Glomerular visceral epithelial cell (primary cell): ENCODE results near the gene SEC16B.

Experiments used
- DNase-seq: peaks from one replicate; pipeline ENCODE4 v3.0.0-alpha.2; 2016; ENCODE audit errors: extremely low spot score

The SEC16B gene

DNA sequence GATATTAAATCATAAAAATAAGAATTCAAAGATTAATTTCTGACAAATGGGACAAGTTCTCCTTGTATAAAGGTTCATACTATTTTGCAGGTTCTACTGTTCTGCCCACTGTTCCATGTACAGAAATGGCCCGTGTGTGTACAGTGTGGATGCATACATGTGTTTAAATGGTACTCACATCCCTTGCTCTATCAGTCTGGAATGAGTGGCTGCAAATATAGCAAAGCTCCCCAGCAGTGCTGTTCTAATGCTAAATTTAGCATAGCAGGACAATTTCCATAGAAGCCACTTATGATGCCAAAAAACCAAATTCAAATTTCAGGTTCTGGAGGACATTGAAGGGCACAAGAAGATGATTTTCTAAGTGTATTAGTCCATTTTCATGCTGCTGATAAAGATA, 9.4 kb upstream of the SEC16B start:
- no peak for DNase-seq

DNA sequence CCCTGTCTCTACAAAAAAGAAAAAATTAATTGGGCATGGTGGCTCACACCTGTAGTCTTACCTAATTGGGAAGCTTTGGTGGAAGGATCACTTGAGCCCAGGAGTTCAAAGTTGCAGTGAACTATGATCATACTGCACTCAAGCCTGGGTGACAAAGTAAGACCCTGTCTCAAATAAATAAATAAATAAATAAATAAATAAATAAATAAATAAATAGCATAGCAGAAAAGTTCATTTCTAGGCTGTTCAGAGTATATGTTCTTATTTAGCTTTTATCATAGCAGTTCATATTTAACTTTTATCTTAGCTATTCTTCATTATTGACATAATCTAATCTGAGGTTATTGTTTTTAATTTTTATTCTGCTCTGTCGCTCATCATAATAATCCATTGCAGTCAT, 8.7 kb upstream of the SEC16B start:
- no peak for DNase-seq

DNA sequence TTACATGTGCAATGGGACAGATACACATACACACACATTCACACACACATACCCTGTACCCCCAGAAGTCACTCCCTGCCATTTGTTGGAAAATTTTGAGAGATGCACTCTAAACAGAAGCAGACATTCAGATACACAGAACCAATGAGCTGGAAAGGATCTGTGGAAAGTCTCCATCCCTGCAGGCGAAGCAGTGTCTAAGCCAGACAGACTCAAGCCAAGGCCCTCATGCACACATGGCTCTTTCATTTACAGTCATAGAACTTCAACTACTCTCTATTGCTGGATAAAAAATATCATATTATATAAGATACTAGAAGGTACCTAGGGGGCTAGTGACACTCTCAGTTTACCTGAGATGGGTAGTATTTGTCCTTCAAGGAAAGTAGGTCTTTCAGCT, 7.3 kb upstream of the SEC16B start:
- no peak for DNase-seq

DNA sequence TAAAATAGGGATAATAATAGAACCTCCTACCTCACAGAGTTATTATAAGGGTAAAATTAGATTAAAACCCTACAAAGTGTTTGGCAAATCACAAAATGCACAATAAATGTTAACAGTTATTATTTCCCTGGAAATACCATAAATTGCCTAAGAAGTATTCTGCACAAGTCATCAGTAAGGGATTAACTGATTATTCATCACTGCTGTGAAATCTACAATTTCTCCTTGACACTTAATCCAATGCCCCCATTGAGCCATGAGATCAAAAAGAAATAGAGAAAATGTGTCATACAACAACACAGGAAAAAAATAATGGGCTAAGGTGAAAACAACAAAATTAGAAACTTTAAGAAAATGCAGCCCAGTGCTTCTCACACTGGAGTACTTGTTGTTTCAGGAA, 6.7 kb upstream of the SEC16B start:
- DNase-seq: peak; percentile 34

DNA sequence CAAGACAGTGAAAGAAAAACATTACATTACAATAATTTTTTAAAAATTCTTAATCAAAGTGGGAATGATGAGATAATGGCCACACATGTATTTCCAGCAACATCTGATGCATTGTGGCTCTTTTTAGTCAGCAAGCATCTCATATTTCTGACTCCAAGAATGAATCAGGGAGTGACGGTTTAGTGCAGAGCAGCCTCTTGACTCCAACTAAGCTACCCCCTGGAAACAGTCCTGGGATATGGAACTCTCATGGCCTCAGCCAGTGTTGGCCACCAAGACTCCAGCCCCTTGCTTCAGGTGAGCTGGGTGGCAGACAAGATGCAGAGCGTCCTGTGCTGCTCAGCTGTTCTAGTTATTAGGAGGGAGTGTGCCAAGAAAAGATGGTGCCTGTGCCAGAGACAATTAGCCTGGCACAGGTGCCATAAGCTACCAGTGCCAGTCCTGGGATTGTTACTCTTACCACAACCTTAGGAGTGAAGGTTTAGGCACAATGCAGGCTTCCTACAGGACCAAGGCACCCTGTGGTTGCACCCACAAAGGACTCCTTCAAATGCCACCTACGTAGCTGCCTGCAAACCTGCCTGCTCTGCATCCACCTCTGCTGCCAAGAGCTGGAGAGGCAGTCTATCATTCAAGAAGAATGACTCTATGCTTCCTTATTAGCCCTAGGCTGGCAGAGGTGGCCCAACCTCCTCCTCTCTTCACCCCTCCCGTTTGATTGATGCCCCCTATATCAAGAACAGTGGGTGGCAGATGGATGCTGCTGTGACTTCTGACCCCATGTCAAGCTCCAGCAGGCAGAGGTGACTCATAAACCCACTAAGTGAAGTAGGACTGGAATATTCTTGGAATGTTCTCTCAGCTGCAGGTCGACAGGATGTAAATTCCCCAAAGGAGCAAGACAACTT, 6.0 kb upstream of the SEC16B start:
- DNase-seq: peak; percentile 96

DNA sequence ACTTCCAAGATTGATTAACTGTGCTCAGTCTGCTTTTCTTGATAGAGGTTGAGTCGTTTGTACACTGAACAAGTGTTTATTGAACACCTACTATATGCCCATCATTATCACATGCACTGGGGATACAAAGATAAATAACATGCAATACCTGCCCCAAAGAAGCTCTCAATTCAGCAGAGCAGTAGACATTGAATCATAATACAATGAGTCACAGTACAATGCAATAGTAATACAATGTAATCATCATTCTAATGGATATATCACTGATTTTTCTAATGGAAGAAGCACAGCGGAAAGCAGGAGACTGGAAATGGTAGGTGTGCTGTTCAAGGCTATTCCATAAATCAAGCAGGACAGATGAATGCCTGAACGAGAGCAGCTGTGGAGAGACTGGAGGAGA, 3.7 kb upstream of the SEC16B start:
- no peak for DNase-seq

DNA sequence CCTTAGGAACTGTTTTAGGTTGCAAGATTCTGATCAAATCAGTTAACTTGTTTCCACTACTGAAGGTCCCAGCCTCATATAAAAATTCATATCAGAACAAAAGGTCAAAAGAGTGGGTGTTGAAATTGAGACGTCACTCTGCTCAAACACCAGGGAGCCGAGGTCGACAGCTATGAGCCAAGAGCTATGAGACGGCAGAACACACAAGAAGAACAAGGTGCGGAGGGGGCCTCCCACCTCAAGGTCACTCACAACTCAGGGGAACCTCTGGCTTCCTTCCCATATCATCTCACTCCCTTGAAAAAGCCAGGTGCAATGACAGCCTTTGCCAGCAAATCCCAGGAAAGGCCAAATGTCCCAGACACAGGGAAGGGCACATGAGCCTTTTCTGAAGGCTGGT, 749 bp downstream of the SEC16B start:
- DNase-seq: no peak

DNA sequence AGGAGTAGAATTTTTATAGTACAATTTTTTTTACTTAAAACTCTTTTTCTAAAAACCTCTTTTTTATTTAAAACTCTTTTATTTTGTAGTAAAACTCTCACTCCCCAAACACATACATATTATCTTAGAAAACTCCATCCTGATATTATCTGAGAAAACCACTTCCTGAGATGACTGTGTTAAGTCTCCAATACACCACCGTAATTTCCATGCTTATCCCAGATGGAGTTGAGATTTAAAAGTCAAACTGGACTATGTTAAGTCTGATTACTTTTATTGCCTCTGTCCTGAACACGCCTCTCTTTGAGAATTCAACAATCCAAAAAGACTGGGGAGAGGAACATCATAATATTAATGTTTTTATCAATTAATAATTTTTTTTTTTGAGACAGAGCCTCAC, 3.7 kb downstream of the SEC16B start:
- no peak for DNase-seq

DNA sequence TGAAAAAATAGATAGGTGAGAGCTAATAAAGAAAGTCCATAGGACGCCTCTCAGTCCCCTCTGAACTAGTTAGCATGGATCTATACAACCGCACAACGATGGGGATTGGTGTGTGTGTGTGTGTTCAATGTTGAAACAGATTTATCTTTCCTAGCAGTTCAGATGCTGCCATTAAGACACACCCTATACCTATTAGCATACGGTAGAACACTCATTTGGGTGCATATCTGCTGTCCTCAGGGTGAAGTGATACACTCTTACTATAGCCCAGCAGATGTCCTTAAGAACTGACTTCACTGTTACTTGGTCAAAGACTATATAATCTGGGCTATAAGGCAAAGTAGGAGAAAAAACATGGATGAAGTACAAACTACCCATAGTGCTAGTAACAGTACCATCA, 4.6 kb downstream of the SEC16B start:
- DNase-seq: no peak

DNA sequence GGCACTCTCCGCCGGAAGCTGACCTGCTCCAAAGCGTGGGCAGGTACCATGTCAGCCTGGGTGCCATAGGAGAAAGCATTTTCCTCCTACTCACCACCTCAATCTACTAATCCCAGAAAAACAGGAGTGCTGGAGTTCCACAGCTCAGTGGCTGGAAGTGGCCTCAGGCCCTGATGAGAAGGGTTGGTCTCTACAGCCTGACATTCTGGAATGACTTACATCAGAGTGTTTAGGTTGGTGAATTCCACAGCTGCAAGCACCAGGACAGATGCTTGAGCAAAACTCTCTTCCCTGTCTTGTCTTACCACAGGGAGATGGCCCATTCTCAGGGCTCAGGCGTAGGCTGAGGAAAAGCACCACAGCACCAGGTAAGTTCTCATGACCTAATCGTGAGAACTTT, 5.5 kb downstream of the SEC16B start:
- no peak for DNase-seq

DNA sequence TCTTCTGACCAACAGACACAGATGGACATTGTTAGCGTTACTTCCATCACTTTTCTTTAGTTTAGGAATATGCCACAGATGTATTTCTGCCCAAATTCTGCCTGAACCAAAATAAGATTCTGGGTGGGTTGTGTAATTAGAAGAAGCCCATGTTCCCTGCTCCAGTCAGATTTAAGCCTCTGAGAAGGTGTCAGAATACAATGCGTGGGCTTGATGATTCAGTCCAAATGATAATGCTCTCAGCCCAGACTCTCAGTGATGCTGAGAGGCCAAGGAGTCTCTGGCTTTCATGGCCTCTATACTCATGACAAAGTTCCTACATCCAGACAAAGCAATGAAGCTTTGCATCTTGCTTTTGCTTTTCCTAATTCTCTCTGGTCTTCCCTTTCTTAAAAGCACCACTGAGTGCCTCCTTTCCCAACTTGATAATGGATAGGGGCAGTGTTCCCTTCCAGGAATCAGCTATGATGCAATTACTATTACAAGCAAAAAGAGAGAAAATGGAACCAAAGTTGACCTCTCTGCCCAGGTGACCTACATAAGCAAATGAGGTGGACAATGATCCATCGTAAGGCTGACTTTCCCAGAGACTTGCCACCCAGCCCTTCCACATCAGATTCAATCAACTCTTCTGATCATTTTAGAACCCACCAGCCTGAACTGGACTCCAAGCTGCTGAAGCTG, 8.8 kb downstream of the SEC16B start:
- no peak for DNase-seq

DNA sequence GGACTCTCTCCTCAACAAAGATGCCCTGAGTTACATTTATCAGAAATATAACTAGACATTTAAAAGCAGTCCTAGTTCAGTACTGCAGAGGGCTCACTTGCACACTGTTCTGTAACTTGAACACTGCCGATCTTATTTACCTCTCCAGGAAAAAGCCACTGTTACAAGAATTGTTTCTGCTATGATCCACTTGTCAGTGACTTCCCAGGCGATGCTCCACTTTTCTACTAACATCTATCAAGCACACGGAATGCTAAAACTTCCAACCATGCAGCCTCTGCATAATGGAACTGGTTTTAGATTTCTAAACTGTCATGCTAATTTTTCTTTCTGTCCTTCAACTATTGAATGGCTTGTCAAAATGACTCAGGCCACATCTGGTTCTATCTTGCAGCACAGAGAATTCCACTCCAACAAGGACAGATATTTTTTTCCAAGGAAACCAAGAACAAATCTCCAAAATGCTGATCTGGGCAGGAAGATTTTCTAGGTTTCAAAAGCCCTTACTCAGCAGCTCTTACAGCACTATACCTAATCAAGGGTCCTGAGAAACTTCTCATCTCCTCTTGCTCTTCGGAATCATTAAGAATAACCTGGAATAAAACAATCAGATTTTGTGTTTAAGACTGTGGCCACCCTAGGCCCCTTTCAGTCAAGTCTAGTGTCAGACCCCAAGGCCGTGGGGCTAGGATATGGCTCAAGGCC, 9.9 kb downstream of the SEC16B start:
- peak; percentile 47 for DNase-seq

DNA sequence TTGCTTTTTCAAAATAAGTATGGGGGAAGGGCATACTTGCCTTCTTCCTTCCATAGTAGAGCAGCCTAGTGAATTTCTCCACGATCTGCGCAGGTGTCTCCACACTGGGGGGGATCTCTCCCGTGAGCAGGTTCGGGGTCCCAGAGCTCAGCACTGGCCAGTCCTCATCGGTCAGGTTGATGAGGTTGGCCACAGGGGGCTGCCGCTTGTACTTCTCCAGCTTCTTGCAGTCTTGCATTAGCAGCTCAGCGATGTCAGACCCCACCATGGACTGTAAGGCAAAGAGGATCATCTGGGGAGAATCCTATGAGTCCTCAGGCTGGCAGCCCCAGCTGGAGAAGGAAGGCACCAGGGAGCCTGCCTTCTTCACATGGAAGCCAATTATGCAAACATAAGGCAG, 11.8 kb downstream of the SEC16B start:
- DNase-seq: no peak

DNA sequence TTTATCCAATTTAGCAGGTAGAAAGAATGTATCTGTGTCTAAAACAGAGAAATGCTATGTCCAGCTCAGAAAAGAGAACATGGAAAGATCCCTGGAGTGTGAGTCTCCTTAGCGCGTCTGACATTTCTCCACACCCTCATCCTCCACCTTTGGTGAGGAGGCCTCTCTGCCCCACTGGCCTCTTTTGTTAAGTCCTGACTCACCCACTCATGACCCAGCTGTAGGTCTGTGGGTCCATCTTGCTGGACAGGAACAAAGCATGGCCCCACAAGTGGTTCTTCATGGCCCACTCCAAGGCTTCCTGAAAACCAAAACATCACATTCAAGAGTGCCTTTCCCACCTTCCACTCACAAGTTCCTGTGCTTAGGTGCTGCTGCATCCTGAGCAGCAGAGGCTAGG, 15.8 kb downstream of the SEC16B start:
- no peak for DNase-seq

DNA sequence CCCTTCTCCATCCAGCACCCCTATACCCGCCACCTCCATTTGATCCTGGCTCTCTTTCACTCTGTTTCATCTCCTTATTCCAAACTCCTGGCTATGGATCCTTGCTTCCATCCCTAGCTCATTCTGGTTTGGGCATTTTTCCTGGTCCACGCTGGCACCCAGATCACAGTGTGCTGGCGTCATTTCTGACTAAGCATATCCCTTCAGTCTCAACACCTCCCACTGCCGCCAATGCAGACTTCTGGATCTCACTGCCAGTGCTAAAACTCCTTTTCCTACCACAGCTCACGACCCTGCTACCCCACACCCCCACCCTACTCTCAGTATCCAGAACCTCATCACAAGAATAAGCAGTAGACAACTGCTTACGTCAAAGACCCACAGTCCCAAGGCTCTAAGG, 16.3 kb downstream of the SEC16B start:
- DNase-seq: no peak

DNA sequence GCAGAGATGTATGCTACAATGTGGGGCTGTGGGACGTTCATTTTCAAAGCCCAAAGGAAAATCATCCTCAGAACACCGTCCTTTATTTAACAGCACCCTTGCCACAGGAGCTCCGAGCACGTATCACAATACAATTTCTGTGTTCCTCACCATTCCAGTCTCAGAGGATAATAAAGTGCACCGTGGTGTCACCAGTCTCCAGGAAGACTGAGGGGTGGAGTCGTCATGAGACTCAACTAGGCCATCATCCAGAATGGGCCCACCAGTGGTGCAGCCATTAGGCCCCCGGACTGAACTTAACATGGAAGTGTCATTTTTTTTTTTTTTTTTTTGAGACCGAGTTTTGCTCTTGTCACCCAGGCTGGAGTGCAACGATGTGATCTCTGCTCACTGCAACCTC, 17.2 kb downstream of the SEC16B start:
- DNase-seq: no peak

DNA sequence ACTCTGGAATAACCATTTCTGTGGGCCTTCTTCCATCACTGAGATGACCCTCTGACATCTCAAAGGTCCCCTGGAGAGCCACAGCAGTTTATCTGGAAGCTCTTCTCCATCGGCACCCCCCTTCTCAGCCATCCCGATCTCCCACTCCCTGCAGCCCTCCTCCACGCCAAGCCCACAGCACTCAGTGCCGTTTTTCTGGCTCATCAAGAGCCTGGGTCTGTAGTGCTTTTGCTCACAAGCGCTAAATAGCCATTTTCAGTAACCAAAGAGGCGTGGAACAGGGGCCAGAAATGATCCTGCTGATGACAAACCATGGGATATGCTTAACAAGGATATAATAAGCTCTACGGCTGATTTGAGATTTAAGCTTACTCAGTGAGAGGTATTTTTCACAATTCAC, 17.6 kb downstream of the SEC16B start:
- no peak for DNase-seq

DNA sequence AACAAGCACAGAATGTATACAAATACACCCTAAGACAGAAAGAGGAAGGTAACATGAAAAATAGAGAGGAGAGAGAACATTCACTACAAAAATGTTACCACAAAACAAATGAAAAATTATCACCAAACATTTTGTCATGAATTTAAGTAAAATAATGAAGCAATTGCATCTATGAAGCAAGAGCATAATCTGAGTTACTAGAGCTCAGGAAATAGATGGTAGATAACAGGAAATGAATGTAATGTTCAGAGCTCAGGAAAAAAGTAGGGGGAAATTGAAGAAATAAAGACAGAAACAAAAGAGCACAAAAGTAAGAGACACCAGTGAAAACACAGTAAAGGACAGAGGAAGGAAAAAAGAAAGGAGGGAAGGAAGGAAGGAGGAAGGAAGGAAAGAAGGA, 19.4 kb downstream of the SEC16B start:
- DNase-seq: no peak

DNA sequence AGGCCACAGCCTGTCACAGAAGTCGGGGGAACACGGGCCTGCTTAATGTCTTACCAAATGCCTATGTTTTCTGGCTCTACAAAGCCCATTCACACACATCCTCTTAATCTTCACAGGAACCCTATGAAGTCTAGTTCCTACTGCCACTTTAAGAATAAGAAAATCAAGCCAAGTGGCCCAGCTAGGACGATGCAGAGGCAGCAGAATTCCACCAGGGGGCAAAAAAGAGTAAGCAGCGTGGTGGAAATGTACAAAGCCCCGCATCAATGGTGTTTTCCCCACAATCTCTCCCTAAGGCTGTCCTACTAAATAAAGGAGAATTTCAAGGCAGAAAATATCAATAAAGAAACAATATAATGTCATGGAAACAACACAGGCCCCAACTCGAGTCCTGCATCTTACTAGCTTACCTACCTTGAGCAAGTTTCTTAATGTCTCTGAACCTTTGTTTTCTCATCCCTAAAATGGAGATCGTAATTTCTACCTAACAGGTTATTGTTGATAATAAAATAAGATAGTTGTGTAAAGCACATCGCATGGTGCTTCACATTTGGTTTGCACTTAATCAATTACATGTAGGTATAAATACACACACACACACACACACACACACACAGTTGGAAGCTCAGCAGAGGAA, 21.4 kb downstream of the SEC16B start:
- DNase-seq: peak; percentile 72

DNA sequence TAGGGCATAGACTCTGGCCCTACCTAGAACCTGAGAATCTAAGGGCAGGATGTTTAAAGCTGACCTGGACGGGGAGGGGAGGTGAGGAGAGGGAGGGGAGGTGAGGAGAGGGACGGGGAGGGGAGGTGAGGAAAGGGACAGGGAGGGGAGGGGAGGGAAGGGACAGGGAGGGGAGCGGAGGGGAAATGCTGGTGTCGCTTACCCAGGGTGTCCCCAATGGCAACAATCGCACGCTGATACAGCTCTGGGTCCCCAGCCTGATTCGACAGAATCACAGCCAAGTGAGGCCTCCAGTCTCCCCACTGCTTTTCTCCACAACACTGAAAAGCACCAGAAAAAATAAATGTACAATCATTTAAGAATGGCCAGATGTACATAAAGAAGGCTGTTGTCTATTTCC, 22.2 kb downstream of the SEC16B start:
- DNase-seq: no peak

DNA sequence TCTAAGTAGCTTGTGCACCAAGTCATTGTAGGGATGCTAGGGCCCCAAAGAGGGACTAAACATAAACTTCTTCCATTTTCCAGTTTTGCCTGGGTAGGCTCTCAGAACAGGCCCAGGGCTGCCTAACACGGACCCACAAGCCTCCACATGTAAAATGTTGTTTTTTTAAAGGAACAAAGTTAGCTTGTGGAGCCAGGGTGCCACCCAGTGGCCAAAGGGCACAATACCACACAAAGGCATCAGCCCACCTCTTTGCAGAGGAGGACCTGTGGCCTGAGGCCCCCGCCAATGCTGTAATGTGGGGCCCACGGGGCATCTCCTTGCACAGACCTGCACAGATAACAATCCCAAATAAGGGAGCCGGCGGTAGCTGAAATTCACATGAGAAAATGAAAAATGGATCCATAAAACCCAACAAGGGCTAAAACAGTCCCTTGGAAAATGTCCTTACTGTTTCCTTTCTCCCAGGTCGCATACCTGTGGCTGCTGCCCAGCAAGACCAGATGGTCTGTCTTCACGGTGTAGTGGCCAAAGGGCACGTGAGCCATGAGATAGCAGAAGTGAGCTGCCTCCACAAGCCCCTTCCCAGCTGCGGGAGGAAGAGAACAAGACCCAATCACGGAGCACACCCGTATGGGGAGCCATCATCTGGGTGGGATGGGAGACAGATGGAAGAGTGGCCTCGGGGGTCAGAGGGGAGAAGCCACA, 23.8 kb downstream of the SEC16B start:
- DNase-seq: peak; percentile 69
